ENCODE results near the gene DGKE.

DNA sequence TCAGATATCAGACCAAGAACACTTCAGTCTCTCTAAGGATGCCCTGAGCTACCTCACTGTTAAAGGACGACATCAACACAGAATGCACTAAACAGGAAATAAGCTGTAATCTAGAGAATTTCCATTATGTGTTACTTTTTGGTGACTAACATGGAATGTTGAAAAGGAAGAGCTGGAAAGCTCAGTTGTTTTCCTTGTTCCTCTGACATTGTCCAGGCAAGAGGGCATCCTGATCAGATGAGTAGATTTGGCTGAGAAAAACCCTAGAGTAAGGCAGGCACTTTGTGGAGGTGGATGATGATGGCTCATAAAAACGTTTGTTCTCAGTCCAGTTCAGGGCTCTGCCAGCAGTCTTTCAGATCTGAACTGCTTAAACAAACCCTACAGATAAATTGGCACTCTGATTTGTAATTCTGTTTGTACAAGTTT, 34.0 kb downstream of the DGKE start:
- no peak for TF ChIP-seq POLR2AphosphoS5 (IDR thresholded peaks at IDR 0.05; ENCODE audit: low read depth, low read length)
- TF ChIP-seq, protein P1, sequence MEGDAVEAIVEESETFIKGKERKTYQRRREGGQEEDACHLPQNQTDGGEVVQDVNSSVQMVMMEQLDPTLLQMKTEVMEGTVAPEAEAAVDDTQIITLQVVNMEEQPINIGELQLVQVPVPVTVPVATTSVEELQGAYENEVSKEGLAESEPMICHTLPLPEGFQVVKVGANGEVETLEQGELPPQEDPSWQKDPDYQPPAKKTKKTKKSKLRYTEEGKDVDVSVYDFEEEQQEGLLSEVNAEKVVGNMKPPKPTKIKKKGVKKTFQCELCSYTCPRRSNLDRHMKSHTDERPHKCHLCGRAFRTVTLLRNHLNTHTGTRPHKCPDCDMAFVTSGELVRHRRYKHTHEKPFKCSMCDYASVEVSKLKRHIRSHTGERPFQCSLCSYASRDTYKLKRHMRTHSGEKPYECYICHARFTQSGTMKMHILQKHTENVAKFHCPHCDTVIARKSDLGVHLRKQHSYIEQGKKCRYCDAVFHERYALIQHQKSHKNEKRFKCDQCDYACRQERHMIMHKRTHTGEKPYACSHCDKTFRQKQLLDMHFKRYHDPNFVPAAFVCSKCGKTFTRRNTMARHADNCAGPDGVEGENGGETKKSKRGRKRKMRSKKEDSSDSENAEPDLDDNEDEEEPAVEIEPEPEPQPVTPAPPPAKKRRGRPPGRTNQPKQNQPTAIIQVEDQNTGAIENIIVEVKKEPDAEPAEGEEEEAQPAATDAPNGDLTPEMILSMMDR (IDR thresholded peaks at IDR 0.05): no peak
